CD4-positive, alpha-beta T cell treated with Interleukin-17A for 1 hour (primary cell): Measurements from ENCODE around the gene TLR2.

ENCODE experiments used
- DNase-seq: peaks from one replicate; pipeline ENCODE4 v3.0.0-alpha.2; 2020

Gene TLR2

GRCh38 chr4:153735906-153736461 lies 51.9 kb downstream of the TLR2 start:
- no peak for DNase-seq

GRCh38 chr4:153741541-153741940 lies 57.5 kb downstream of the TLR2 start:
- no peak for DNase-seq

- no peak for DNase-seq
Observed at GRCh38 chr4:153745651-153746050, 61.6 kb downstream of the TLR2 start.

- no peak for DNase-seq
Observed at GRCh38 chr4:153747406-153747955, 63.4 kb downstream of the TLR2 start.

GRCh38 chr4:153748378-153748777 lies 64.3 kb downstream of the TLR2 start:
- DNase-seq: no peak

GRCh38 chr4:153750197-153750817 lies 66.2 kb downstream of the TLR2 start:
- DNase-seq: peak; percentile 68

- DNase-seq: no peak
Observed at GRCh38 chr4:153755186-153755585, 71.1 kb downstream of the TLR2 start.
